ENCODE data around the gene TNFRSF9.
"Not testable (repeated sequence)": the region's sequence is repeated elsewhere in the genome, so short reads cannot be mapped to it uniquely, and the experiment has no call there.

DNA sequence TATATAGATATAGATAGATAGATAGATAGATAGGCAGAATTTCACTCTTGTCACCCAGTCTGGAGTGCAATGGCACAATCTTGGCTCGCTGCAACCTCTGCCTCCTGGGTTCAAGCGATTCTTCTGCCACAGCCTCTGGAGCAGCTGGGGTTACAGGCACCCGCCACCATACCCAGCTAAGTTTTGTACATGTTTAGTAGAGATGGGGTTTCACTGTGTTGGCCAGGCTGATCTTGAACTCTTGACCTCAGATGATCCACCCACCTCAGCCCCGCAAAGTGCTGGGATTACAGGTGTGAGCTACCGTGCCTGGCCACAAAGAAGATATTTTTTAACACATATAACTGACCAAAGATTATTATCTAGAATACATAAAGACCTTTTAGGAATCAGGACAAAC is 22.7 kb downstream of the TNFRSF9 start:
- not testable (repeated sequence) for TF ChIP-seq ZNF274 (IDR thresholded peaks at IDR 0.05; ENCODE audit: low read depth, low read length); SUZ12 (IDR thresholded peaks at IDR 0.05; ENCODE audit: extremely low read depth, insufficient read depth, insufficient read length)
